NCI-H1694 (cell line): ENCODE measurements around the gene FRZB.
"Not testable (repeated sequence)": the region's sequence is repeated elsewhere in the genome, so short reads cannot be mapped to it uniquely, and the experiment has no call there.

Source experiments
- DNase-seq: peaks from one replicate; lab custom pipeline; 2025; lab: John Stamatoyannopoulos, UW

FRZB gene

GRCh38 chr2:182866461-182867406 lies at the start of gene FRZB:
TSS of gene FRZB (minus strand) at chr2:182866637. CDS start at chr2:182866552, 85 bp downstream.
- no peak for DNase-seq

GRCh38 chr2:182915369-182916326 lies 49.2 kb upstream of the FRZB start:
- no peak for DNase-seq

- no peak for DNase-seq
These were observed 48.4 kb upstream of the FRZB start for GRCh38 chr2:182914852-182915251.

GRCh38 chr2:182913064-182913463 lies 46.6 kb upstream of the FRZB start:
- DNase-seq, result no peak

- DNase-seq, result no peak
These were observed 46.1 kb upstream of the FRZB start for GRCh38 chr2:182912518-182912915.

GRCh38 chr2:182911813-182912517 lies 45.5 kb upstream of the FRZB start:
- DNase-seq, result no peak

GRCh38 chr2:182910965-182911364 lies 44.5 kb upstream of the FRZB start:
- DNase-seq, result no peak

- DNase-seq, result no peak
These were observed 40.8 kb upstream of the FRZB start for GRCh38 chr2:182907081-182907830.

- DNase-seq, result no peak
These were observed 40.0 kb upstream of the FRZB start for GRCh38 chr2:182906454-182906853.

- no peak for DNase-seq
These were observed 38.4 kb upstream of the FRZB start for GRCh38 chr2:182904844-182905243.

GRCh38 chr2:182903566-182903965 lies 37.1 kb upstream of the FRZB start:
- DNase-seq, result no peak

- no peak for DNase-seq
These were observed 35.3 kb upstream of the FRZB start for GRCh38 chr2:182901748-182902147.

- no peak for DNase-seq
These were observed 32.3 kb upstream of the FRZB start for GRCh38 chr2:182898718-182899117.

- DNase-seq, result no peak
These were observed 30.7 kb upstream of the FRZB start for GRCh38 chr2:182897137-182897536.

GRCh38 chr2:182895798-182896197 lies 29.4 kb upstream of the FRZB start:
- DNase-seq, result no peak

GRCh38 chr2:182895169-182895568 lies 28.7 kb upstream of the FRZB start:
- DNase-seq, result no peak

GRCh38 chr2:182894174-182894573 lies 27.7 kb upstream of the FRZB start:
- DNase-seq, result no peak

- DNase-seq, result no peak
These were observed 27.2 kb upstream of the FRZB start for GRCh38 chr2:182893666-182894065.

GRCh38 chr2:182893035-182893434 lies 26.6 kb upstream of the FRZB start:
- DNase-seq, result not testable (repeated sequence)

- no peak for DNase-seq
These were observed 25.2 kb upstream of the FRZB start for GRCh38 chr2:182891611-182892010.

GRCh38 chr2:182890773-182891378 lies 24.4 kb upstream of the FRZB start:
- DNase-seq, result no peak
